ENCODE results near the gene PREP. TPM values are rescaled to one million over a fixed set of nuclear protein-coding genes. Genes with fewer than 3 reads are reported as not detected.
"Not testable (repeated sequence)": the region's sequence is repeated elsewhere in the genome, so short reads cannot be mapped to it uniquely, and the experiment has no call there.

The PREP gene
- total RNA-seq, 1 experiment from 2014 or later = 69.9 TPM

- TF ChIP-seq CTCF (IDR thresholded peaks at IDR 0.05; ENCODE audit: insufficient read depth in 1 of 2, low read depth in 1 of 2, low read length in 1 of 2, severe bottlenecking in 1 of 2, unreplicated experiment in 1 of 2) = no peak
- no peaks in the 10 kb centered on the region for H3K36me3 ChIP-seq (ENCODE audit: control insufficient read depth, insufficient read depth, low read length)
- DNase-seq = no peak
- no peaks in the 10 kb centered on the region for H3K36me3 Mint-ChIP-seq (ENCODE audit: insufficient read depth, unreplicated experiment)
- no peaks in the 10 kb centered on the region for H3K4me1 ChIP-seq
- no peaks in the 10 kb centered on the region for H3K27me3 ChIP-seq (replicated peaks; ENCODE audit: control insufficient read depth, insufficient read depth, low read length)
- no peak overlapping the region for H3K4me3 ChIP-seq (ENCODE audit: low read depth, low read length)
- peaks cover 9% of the 10 kb centered on the region for H3K27me3 Mint-ChIP-seq (ENCODE audit: insufficient read depth, unreplicated experiment)
- peaks cover 9% of the 10 kb centered on the region for H3K9me3 Mint-ChIP-seq (ENCODE audit: unreplicated experiment)
- ChIA-PET POLR2A (no interaction called here), CTCF (interaction anchor here (0.6 kb wide), 1 partner anchor 184 kb away, joined by 3 read pairs; no protein-coding TSS in a partner anchor)
- H3K4me1 Mint-ChIP-seq (ENCODE audit: low read depth, unreplicated experiment) = no peaks in the 10 kb centered on the region
- H3K9me3 ChIP-seq = no peaks in the 10 kb centered on the region; the same call in 1 of the 2 replicates
- no peak overlapping the region for H3K27ac Mint-ChIP-seq (ENCODE audit: unreplicated experiment)
- BruUV-seq (replicated peaks) = no TSS peak
- intact Hi-C loops (cut with micrococcal nuclease; ENCODE audit: unreplicated experiment) = no loop called here
- H3K4me3 Mint-ChIP-seq (ENCODE audit: unreplicated experiment) = no peak overlapping the region
Measured at GRCh38 chr6:105235155-105235554, 167.7 kb downstream of the PREP start.

GRCh38 chr6:105231771-105232170 lies 171.1 kb downstream of the PREP start:
- not testable (repeated sequence) for H3K27me3 ChIP-seq (replicated peaks; ENCODE audit: control insufficient read depth, insufficient read depth, low read length)

More at GRCh38 chr6:105231771-105232170, 171.1 kb downstream of the PREP start:
- POLR2A ChIA-PET; intact Hi-C loops (cut with micrococcal nuclease; ENCODE audit: unreplicated experiment); H3K4me1 Mint-ChIP-seq (ENCODE audit: low read depth, unreplicated experiment); H3K36me3 ChIP-seq (ENCODE audit: control insufficient read depth, insufficient read depth, low read length); BruUV-seq (replicated peaks); CTCF ChIA-PET; H3K4me1 ChIP-seq; DNase-seq; H3K4me3 ChIP-seq (ENCODE audit: low read depth, low read length); H3K4me3 Mint-ChIP-seq (ENCODE audit: unreplicated experiment); H3K9me3 ChIP-seq; H3K36me3 Mint-ChIP-seq (ENCODE audit: insufficient read depth, unreplicated experiment); H3K9me3 Mint-ChIP-seq (ENCODE audit: unreplicated experiment); H3K27ac Mint-ChIP-seq (ENCODE audit: unreplicated experiment): not testable (repeated sequence)
- peaks cover 11% of the 10 kb centered on the region for H3K27me3 Mint-ChIP-seq (ENCODE audit: insufficient read depth, unreplicated experiment)

Other genes starting within 250 kb of the PREP start
- gene POPDC3, start 223.1 kb downstream of the PREP start, total RNA-seq (2022) = 0.70 and 0.84 TPM in 2 replicates